HG02840 (cell line): ENCODE measurements around the gene SLC5A5.
"Not testable (repeated sequence)": the region's sequence is repeated elsewhere in the genome, so short reads cannot be mapped to it uniquely, and the experiment has no call there.

Experiments used
- ATAC-seq: cut with Tn5 transposase; IDR thresholded peaks from one replicate; pipeline ENCODE4 v1.9.1; 2021; ENCODE audit warnings: mild to moderate bottlenecking, moderate library complexity, moderate number of reproducible peaks; ENCODE audit not compliant: unreplicated experiment, low FRiP score

The SLC5A5 gene

GRCh38 chr19:17915940-17916593 is 44.3 kb downstream of the SLC5A5 start:
- ATAC-seq, result no peak

- ATAC-seq, result not testable (repeated sequence)
These were observed 46.4 kb downstream of the SLC5A5 start for GRCh38 chr19:17918151-17918550.

- not testable (repeated sequence) for ATAC-seq
These were observed 47.4 kb downstream of the SLC5A5 start for GRCh38 chr19:17919122-17919521.

DNA sequence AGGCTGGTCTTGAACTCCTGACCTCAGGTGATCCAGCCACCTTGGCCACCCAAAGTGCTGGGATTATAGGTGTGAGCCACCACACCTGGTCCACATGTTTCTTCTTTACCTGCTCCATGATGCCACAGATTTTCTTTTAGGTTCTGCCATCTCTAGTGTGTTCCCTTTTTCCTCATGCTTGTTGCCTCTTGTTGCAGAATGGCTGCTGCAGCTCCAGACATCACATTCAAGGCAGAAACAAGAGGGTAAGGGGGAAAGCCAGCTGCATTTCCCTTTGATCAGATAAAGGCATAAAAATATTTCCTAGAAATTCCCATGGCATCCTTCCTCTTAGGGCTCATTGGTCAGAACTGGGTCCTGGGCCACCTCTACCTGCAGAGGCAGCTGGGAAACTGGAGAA is 48.8 kb downstream of the SLC5A5 start:
- no peak for ATAC-seq

DNA sequence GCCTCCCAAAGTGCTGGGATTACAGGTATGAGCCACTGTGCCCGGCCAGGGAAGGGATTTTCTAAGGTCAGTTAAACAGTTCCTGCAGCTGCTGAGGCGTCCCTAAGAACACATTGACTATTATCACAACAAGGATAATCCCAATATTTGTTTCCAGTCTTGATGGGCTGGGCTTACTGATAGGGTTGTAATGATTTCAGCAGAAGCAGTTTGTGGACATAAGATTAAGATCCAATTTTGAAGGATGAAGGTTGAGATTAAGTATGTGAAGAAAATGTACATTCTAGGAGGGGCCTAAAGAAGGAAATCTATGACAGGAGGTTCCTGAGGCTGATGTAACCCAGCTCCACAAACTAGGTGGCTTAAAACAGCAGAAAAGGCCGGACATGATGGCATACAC is 50.4 kb downstream of the SLC5A5 start:
- ATAC-seq, result no peak

DNA sequence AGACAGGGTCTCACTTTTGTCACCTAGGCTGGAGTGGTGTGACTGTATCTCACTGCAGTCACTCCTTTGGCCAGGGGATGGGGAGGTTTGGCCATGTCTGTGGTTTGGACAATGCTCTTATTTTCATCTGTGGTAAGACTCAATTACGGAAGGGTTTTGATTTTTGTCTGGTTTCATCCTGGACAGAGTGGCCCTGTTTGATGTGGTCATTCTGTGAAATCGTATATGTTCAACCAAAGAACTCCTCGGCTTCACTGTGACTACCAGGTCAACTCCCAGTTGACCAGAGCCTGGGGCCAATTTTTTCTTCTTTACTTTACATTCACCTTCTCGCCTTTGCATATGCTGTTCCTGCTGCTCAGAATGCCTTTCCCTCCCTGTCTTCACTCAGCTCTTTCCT is 54.3 kb downstream of the SLC5A5 start:
- ATAC-seq, result no peak

DNA sequence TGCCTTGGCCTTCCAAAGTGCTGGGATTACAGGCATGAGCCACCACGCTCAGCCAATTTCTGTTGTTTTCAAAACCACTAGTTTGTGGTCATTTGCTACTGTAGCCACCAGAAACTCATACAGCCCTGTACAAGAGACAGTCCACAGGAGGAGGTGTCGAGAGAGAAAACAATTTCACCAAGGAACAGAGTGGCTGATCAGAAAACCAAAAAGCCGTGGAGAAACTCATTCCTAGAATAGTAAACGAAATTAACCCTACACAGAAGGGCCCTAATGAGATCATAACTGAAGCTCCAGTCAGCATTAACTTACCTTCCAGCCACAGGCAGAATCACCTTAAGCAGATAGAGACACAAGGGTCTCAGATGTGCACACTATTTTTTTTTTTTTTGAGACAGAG is 57.3 kb downstream of the SLC5A5 start:
- no peak for ATAC-seq

GRCh38 chr19:17931532-17932191 is 59.9 kb downstream of the SLC5A5 start:
- ATAC-seq, result no peak

DNA sequence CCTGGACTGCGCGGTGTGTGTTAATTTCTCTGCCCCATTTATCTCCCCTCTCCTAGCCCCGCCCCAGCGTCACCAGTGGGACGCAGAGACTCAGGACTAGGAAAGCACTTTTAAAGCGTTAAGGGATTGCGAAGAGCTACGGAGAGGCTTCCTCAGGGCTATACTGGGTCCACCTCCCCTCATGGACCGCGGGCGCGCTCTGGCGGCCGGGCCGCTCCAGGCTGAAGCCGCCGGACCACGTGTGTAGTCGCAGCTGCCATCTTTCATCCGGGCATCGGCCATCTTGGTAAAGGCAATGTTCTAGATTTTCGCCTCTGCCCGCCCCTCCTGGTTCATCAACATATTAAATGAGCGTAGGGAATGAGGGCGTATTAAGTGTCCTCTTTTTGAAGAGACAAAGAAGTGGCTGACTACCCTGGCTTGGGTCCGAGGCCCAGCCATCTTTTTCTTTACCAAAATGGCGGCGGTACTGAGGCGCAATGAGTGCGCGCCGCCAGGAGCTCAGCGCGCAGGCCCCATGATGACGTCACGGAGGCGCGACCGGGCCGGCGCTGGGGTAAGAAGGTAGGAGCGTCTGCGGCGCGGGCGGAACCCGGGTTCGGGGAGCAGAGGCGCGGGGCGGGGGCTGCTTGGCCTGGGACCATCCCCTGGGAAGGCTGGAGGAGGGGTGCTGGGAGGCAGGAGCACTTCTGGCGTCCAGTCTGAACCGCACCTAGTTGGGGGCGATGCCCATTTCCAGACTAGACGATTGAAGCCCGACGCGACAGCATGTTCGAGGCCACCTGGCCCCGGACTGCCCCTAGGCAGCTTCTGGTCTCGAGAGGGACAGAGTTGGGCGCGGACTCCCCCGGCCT is 61.0 kb downstream of the SLC5A5 start, which contains the start of gene CCDC124:
TSS of gene CCDC124 (plus strand) at position 531 of the 854 bp plus-strand sequence. CDS start 3,406 bp downstream, outside the sequence.
- peak; percentile 79 for ATAC-seq

DNA sequence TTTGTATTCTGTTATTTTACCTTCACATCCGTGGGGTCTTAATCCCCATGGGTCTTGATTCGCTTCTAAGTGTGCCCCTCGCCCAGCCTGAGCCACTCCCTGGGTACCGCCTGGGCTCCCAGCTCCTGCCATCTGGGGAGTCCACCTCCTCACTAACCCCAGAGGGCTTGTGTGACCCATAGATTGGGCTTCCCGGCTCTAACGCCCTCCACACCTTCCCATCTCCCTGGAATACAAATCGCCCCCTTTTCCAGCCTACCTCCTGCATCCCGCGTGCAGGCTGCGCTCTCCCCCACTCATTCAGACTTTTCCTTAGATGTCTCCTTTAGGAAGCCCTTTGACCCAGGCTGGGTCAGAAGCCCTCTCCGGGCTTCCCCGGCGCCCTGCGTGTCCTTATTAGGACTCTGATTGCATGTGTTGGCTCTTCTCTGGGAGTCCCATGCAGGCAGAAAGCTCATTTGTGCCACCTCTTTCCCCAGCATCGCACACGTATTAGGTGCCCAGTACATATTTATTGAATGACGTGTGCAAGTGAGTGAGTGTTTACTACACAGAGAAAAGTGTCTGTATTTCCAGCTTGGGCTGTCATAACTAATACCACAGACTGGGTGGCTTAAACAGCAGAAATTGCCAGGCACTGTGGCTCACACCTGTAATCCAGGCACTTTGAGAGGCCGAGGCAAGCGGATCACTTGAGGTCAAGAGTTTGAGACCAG is 61.8 kb downstream of the SLC5A5 start:
- ATAC-seq, result no peak

DNA sequence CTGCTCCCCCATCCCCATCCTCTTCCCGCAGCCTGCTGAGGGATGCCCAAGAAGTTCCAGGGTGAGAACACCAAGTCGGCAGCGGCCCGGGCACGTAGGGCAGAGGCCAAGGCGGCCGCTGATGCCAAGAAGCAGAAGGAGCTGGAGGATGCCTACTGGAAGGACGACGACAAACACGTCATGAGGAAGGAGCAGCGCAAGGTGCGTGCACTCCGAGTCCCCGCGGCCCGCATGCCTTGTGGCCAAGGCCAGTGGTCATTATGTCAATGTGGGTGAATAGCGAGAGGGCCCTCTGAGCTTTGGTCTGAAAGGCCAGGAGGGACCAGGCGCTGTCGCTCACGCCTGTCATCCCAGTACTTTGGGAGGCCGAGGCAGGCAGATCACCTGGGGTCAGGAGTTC is 64.6 kb downstream of the SLC5A5 start:
- ATAC-seq, result no peak

DNA sequence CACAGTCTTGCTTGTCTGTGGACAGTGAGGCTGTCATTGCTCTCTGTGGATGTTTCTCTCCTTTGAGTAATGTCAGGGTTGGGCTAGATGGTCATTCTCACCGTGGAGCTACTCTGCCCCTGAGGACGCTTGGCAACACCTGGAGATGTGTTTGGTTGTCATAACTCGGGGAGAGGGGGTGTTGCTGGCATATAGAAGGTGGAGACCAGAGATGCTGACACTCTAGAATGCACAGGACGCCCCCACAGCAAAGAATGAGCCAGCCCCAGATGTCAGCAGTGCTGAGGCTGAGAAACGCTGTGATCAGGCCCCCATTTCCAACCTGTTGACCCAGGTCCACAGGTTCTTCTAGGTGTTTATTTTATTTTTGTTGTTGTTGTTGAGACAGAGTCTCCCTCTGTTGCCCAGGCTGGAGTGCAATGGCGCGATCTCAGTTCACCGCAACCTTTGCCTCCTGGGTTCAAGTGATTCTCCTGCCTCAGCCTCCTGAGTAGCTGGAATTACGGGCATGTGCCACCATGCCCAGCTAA is 65.7 kb downstream of the SLC5A5 start:
- no peak for ATAC-seq

GRCh38 chr19:17938092-17938845 is 66.5 kb downstream of the SLC5A5 start:
- ATAC-seq, result no peak

GRCh38 chr19:17942181-17942580 is 70.4 kb downstream of the SLC5A5 start:
- ATAC-seq, result no peak

DNA sequence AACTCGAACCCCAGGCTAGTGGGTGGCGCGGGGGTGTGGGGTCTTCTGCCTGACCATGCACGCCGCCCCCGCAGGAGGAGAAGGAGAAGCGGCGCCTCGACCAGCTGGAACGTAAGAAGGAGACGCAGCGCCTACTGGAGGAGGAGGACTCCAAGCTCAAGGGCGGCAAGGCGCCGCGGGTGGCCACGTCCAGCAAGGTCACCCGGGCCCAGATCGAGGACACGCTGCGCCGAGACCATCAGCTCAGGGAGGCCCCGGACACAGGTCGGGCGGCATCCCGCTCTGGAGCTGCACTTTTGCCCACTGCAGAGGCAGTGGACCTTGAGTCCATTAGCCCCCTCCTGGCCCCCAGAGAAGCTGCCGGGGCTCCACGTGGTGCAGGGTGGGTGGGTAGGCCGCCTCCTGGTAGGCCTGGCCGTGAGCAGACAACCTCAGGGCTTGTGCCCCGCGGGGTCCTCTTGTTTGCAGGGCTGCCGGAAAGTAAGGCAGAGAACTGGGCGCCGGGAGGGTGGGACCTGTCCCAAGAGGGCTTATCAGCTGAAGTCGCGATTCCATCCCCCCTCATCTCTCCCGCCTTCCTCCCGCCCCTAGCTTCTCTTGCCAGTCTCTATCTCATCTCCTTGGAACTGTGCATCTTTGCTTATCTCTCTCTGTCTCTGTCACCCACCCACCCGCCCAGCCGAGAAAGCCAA is 71.0 kb downstream of the SLC5A5 start:
- ATAC-seq, result no peak

DNA sequence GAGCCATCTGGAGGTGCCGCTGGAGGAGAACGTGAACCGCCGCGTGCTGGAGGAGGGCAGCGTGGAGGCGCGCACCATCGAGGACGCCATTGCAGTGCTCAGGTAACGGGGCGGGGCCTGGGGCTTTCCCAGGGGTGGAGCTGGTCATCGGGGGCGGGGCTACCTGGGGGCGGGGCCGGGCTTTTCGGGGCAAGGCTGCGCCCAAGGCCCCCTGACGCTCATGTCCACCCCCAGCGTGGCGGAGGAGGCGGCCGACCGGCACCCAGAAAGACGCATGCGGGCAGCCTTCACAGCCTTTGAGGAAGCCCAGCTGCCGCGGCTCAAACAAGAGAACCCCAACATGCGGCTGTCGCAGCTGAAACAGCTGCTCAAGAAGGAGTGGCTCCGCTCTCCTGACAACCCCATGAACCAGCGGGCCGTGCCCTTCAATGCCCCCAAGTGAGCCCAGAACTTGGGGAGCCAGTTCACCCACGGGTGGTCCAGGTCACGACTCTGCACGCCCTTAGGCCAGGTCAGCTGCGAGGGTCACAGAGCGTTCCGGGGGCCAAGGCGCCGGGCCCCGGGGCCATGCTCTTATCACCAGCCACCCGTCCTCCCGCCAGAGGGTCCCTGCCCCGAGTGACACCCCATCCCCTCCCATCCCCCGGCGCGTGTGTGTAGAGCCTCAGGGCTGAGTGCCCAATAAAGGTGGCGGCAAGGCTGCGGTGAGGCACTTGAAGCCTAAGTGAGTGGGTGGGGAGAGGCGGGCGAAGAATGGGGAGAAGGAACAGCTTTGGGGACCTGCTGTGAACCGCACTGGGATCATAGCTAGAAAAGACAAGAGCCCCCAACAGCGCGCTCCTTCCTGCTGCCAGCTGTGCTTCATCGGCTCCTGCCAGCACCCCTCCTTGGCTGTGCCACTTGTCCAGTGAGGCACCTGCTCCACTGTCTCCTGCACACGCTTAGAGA is 71.8 kb downstream of the SLC5A5 start:
- no peak for ATAC-seq

DNA sequence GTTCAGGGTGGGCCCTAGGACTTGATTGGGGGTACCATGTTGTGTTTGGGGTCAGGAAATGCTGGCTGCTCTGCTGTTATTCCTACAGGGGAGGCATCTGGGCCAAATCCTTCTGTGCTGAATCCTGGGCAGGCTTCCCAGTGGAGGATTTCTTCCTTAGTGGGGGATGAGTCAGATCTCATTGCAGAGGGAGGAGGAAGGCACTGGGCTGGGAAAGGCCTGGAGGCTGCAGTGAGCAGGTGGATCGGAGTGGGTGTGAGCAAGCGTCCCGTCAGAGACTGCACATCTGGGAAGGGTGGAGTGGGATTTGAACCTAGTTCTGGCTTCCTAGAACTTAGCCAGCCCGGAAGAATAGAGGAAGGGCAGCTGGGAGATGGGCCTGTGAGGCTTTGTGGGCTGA is 72.6 kb downstream of the SLC5A5 start:
- ATAC-seq, result no peak
